Uterus (tissue), 2 donors: ENCODE data around the gene ATP5F1D.

ENCODE experiments used
- CTCF ChIP-seq, 4 experiments: fragments of 200-600 bp in 2 of 4; fragments of 450-650 bp in 2 of 4; sonication (generic) in 2 of 4; IDR thresholded peaks; one replicate each; pipeline ENCODE4 v1.5.1; 2016 to 2019; ENCODE audit warnings: antibody characterized with exemption in 4 of 4, mild to moderate bottlenecking in 2 of 4, moderate library complexity in 1 of 4
- POLR2A ChIP-seq, 2 donors: fragments of 450-650 bp; IDR thresholded peaks; one replicate each; pipeline ENCODE4 v1.6.1; 2016; ENCODE audit warnings: antibody characterized with exemption in 2 of 2, mild to moderate bottlenecking in 1 of 2, moderate library complexity in 1 of 2

- peak; percentile 76 to 98 (median 95) for TF ChIP-seq CTCF (IDR thresholded peaks at IDR 0.05)
- TF ChIP-seq POLR2A (IDR thresholded peaks at IDR 0.05), result no peak
These were observed 7.3 kb downstream of the ATP5F1D start for GRCh38 chr19:1248786-1249297.
